Measurements from ENCODE around the gene NEGR1. TPM values are rescaled to one million over a fixed set of nuclear protein-coding genes. Genes with fewer than 3 reads are reported as not detected.

The NEGR1 gene
- total RNA-seq, 1 experiment from 2014 or later: 0.05 TPM

DNA sequence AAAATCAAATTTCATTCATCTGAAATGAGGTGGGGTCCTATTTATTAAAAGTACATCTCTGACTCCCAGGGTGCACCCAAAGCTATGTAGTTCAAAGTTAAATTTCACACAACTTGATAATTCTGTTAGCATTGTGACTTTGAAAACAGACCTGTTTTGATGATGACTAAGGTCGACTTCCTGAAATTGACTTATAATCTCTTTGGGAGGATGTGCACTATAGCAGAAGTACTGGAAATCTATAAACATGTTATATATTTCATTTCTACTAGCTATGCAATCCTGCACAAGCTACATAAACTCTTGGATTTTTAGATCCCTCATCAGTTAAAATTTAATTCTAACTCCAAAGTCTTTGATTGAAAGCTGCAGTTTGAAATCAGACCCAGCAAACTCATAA lies 507.6 kb downstream of the NEGR1 start:
- no peak for ATAC-seq
- Histone ChIP-seq H3K9me2 (ENCODE audit: insufficient read depth) (no peaks in the 10 kb centered on the region), H3K27ac (ENCODE audit: low read depth, low read length) (no peak overlapping the region), H3K9ac (ENCODE audit: low read length) (no peak overlapping the region), H3K4me2 (ENCODE audit: low read length) (no peak overlapping the region), H3K4me3 (replicated peaks in 1 of 2; ENCODE audit: low read depth in 1 of 2, low read length in 2 of 2) (no peak overlapping the region), H3K9me3 (ENCODE audit: control insufficient read depth in 1 of 2, insufficient read depth in 1 of 2, low read depth in 1 of 2, low read length in 2 of 2) (peaks cover 0 to 9% of the 10 kb centered on the region in 2 experiments; a peak in 2 of 4 replicates), H3K36me3 (ENCODE audit: control insufficient read depth in 1 of 2, insufficient read depth in 2 of 2, low read length in 2 of 2) (no peaks in the 10 kb centered on the region), H3K79me2 (ENCODE audit: insufficient read depth, low read length) (no peaks in the 10 kb centered on the region), H4K20me1 (ENCODE audit: insufficient read depth) (no peaks in the 10 kb centered on the region), H3K4me1 (ENCODE audit: control insufficient read depth in 1 of 2, insufficient read depth in 2 of 2, low read length in 2 of 2) (no peaks in the 10 kb centered on the region), H2AFZ (ENCODE audit: low read depth, low read length, poor library complexity, severe bottlenecking) (no peak overlapping the region), H3K27me3 (ENCODE audit: insufficient read depth, low read length) (no peaks in the 10 kb centered on the region)
- TF ChIP-seq POLR2AphosphoS5 (IDR thresholded peaks at IDR 0.05; ENCODE audit: low read depth, low read length) (no peak), SIN3A (IDR thresholded peaks at IDR 0.05; ENCODE audit: low read depth) (no peak), FOSL1 (IDR thresholded peaks at IDR 0.05; ENCODE audit: low read depth) (no peak), JUND (IDR thresholded peaks at IDR 0.05) (no peak), RAD21 (IDR thresholded peaks at IDR 0.05; ENCODE audit: low read depth) (no peak), CBX3 (IDR thresholded peaks at IDR 0.05; ENCODE audit: low read depth) (no peak), TCF7L2 (IDR thresholded peaks at IDR 0.05; ENCODE audit: borderline replicate concordance, extremely low read depth, insufficient read depth, insufficient read length) (no peak), SP1 (IDR thresholded peaks at IDR 0.05; ENCODE audit: low read depth) (no peak)
- TF ChIP-seq, protein P1, sequence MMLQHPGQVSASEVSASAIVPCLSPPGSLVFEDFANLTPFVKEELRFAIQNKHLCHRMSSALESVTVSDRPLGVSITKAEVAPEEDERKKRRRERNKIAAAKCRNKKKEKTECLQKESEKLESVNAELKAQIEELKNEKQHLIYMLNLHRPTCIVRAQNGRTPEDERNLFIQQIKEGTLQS (IDR thresholded peaks at IDR 0.05): no peak
- TF ChIP-seq, protein P2, sequence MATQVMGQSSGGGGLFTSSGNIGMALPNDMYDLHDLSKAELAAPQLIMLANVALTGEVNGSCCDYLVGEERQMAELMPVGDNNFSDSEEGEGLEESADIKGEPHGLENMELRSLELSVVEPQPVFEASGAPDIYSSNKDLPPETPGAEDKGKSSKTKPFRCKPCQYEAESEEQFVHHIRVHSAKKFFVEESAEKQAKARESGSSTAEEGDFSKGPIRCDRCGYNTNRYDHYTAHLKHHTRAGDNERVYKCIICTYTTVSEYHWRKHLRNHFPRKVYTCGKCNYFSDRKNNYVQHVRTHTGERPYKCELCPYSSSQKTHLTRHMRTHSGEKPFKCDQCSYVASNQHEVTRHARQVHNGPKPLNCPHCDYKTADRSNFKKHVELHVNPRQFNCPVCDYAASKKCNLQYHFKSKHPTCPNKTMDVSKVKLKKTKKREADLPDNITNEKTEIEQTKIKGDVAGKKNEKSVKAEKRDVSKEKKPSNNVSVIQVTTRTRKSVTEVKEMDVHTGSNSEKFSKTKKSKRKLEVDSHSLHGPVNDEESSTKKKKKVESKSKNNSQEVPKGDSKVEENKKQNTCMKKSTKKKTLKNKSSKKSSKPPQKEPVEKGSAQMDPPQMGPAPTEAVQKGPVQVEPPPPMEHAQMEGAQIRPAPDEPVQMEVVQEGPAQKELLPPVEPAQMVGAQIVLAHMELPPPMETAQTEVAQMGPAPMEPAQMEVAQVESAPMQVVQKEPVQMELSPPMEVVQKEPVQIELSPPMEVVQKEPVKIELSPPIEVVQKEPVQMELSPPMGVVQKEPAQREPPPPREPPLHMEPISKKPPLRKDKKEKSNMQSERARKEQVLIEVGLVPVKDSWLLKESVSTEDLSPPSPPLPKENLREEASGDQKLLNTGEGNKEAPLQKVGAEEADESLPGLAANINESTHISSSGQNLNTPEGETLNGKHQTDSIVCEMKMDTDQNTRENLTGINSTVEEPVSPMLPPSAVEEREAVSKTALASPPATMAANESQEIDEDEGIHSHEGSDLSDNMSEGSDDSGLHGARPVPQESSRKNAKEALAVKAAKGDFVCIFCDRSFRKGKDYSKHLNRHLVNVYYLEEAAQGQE (IDR thresholded peaks at IDR 0.05; ENCODE audit: low read depth): no peak
- TF ChIP-seq, protein P3, sequence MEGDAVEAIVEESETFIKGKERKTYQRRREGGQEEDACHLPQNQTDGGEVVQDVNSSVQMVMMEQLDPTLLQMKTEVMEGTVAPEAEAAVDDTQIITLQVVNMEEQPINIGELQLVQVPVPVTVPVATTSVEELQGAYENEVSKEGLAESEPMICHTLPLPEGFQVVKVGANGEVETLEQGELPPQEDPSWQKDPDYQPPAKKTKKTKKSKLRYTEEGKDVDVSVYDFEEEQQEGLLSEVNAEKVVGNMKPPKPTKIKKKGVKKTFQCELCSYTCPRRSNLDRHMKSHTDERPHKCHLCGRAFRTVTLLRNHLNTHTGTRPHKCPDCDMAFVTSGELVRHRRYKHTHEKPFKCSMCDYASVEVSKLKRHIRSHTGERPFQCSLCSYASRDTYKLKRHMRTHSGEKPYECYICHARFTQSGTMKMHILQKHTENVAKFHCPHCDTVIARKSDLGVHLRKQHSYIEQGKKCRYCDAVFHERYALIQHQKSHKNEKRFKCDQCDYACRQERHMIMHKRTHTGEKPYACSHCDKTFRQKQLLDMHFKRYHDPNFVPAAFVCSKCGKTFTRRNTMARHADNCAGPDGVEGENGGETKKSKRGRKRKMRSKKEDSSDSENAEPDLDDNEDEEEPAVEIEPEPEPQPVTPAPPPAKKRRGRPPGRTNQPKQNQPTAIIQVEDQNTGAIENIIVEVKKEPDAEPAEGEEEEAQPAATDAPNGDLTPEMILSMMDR (IDR thresholded peaks at IDR 0.05 in 2 of 3, conservative IDR thresholded peaks at IDR 0.05 in 1 of 3; ENCODE audit: borderline replicate concordance in 1 of 3, insufficient read depth in 1 of 3, low read depth in 2 of 3, low read length in 2 of 3): no peak
- ChIA-PET POLR2A (no interaction called here), CTCF (no interaction called here), RAD21 (ENCODE audit: low non-redundant PET in 1 of 2, low total read pairs in 2 of 2, uncharacterized antibody in 2 of 2, unreplicated experiment in 2 of 2) (no interaction called here)
- DNase-seq (ENCODE audit: low read depth, low spot score): no peak
- no TSS peak for BruUV-seq (replicated peaks)
- intact Hi-C loops (cut with micrococcal nuclease): no loop called here
